Stimulated activated CD4-positive, alpha-beta T cell treated with anti-CD3 and anti-CD28 coated beads, Interleukin-2, amount 100 ng/mL, for 48 hours (primary cell): ENCODE results near the gene TLX3.

Experiments used
- DNase-seq, 2 donors: peaks; one replicate each; pipeline ENCODE4 v3.0.0-alpha.2; 2020

TLX3 gene

GRCh38 chr5:171306781-171307591 lies 2.1 kb upstream of the TLX3 start:
- DNase-seq, result no peak

- no peak for DNase-seq
Observed at GRCh38 chr5:171307789-171308452, 1.1 kb upstream of the TLX3 start.

GRCh38 chr5:171309276-171310211 lies 496 bp downstream of the TLX3 start:
- DNase-seq, result no peak

GRCh38 chr5:171310212-171310818 lies 1.3 kb downstream of the TLX3 start:
- DNase-seq, result no peak

- no peak for DNase-seq
Observed at GRCh38 chr5:171310819-171311321, 1.8 kb downstream of the TLX3 start.

- DNase-seq, result no peak
Observed at GRCh38 chr5:171311322-171312077, 2.5 kb downstream of the TLX3 start.

GRCh38 chr5:171312129-171312974 lies 3.3 kb downstream of the TLX3 start:
- no peak for DNase-seq

- no peak for DNase-seq
Observed at GRCh38 chr5:171313481-171314206, 4.6 kb downstream of the TLX3 start.

- no peak for DNase-seq
Observed at GRCh38 chr5:171314728-171315385, 5.8 kb downstream of the TLX3 start.

- DNase-seq, result no peak
Observed at GRCh38 chr5:171315386-171315891, 6.4 kb downstream of the TLX3 start.

GRCh38 chr5:171315925-171316257 lies 6.8 kb downstream of the TLX3 start:
- no peak for DNase-seq

GRCh38 chr5:171316258-171317121 lies 7.4 kb downstream of the TLX3 start:
- DNase-seq, result no peak

- no peak for DNase-seq
Observed at GRCh38 chr5:171317230-171317629, 8.2 kb downstream of the TLX3 start.

GRCh38 chr5:171318026-171318425 lies 9.0 kb downstream of the TLX3 start:
- no peak for DNase-seq

- no peak for DNase-seq
Observed at GRCh38 chr5:171321447-171321846, 12.4 kb downstream of the TLX3 start.

GRCh38 chr5:171322527-171322926 lies 13.5 kb downstream of the TLX3 start:
- no peak for DNase-seq

- no peak for DNase-seq
Observed at GRCh38 chr5:171323007-171323406, 14.0 kb downstream of the TLX3 start.

GRCh38 chr5:171323806-171324632 lies 15.0 kb downstream of the TLX3 start:
- no peak for DNase-seq
